ENCODE measurements around the gene ADARB2.

- TF ChIP-seq, protein P1, sequence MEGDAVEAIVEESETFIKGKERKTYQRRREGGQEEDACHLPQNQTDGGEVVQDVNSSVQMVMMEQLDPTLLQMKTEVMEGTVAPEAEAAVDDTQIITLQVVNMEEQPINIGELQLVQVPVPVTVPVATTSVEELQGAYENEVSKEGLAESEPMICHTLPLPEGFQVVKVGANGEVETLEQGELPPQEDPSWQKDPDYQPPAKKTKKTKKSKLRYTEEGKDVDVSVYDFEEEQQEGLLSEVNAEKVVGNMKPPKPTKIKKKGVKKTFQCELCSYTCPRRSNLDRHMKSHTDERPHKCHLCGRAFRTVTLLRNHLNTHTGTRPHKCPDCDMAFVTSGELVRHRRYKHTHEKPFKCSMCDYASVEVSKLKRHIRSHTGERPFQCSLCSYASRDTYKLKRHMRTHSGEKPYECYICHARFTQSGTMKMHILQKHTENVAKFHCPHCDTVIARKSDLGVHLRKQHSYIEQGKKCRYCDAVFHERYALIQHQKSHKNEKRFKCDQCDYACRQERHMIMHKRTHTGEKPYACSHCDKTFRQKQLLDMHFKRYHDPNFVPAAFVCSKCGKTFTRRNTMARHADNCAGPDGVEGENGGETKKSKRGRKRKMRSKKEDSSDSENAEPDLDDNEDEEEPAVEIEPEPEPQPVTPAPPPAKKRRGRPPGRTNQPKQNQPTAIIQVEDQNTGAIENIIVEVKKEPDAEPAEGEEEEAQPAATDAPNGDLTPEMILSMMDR (conservative IDR thresholded peaks at IDR 0.05; ENCODE audit: low read depth in 2 of 2): no peak
- TF ChIP-seq POLR2AphosphoS5 (IDR thresholded peaks at IDR 0.05; ENCODE audit: low read depth) (no peak), EZH2 (IDR thresholded peaks at IDR 0.05; ENCODE audit: low read depth, unreplicated experiment) (no peak), EZH2phosphoT487 (IDR thresholded peaks at IDR 0.05; ENCODE audit: unreplicated experiment) (no peak), REST (IDR thresholded peaks at IDR 0.05; ENCODE audit: unreplicated experiment) (no peak), ZNF331 (CRISPR knock-in tag; IDR thresholded peaks at IDR 0.05; ENCODE audit: low read depth) (no peak), CREB1 (CRISPR knock-in tag; IDR thresholded peaks at IDR 0.05; ENCODE audit: low read depth) (no peak), JUNB (IDR thresholded peaks at IDR 0.05; ENCODE audit: unreplicated experiment) (no peak), ZNF114 (CRISPR knock-in tag; IDR thresholded peaks at IDR 0.05) (no peak), NANOG (IDR thresholded peaks at IDR 0.05; ENCODE audit: borderline replicate concordance) (no peak), STAT1 (IDR thresholded peaks at IDR 0.05; ENCODE audit: unreplicated experiment) (no peak)
- TF ChIP-seq, protein P2, sequence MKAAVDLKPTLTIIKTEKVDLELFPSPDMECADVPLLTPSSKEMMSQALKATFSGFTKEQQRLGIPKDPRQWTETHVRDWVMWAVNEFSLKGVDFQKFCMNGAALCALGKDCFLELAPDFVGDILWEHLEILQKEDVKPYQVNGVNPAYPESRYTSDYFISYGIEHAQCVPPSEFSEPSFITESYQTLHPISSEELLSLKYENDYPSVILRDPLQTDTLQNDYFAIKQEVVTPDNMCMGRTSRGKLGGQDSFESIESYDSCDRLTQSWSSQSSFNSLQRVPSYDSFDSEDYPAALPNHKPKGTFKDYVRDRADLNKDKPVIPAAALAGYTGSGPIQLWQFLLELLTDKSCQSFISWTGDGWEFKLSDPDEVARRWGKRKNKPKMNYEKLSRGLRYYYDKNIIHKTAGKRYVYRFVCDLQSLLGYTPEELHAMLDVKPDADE (IDR thresholded peaks at IDR 0.05): no peak
- TF ChIP-seq, protein P3, sequence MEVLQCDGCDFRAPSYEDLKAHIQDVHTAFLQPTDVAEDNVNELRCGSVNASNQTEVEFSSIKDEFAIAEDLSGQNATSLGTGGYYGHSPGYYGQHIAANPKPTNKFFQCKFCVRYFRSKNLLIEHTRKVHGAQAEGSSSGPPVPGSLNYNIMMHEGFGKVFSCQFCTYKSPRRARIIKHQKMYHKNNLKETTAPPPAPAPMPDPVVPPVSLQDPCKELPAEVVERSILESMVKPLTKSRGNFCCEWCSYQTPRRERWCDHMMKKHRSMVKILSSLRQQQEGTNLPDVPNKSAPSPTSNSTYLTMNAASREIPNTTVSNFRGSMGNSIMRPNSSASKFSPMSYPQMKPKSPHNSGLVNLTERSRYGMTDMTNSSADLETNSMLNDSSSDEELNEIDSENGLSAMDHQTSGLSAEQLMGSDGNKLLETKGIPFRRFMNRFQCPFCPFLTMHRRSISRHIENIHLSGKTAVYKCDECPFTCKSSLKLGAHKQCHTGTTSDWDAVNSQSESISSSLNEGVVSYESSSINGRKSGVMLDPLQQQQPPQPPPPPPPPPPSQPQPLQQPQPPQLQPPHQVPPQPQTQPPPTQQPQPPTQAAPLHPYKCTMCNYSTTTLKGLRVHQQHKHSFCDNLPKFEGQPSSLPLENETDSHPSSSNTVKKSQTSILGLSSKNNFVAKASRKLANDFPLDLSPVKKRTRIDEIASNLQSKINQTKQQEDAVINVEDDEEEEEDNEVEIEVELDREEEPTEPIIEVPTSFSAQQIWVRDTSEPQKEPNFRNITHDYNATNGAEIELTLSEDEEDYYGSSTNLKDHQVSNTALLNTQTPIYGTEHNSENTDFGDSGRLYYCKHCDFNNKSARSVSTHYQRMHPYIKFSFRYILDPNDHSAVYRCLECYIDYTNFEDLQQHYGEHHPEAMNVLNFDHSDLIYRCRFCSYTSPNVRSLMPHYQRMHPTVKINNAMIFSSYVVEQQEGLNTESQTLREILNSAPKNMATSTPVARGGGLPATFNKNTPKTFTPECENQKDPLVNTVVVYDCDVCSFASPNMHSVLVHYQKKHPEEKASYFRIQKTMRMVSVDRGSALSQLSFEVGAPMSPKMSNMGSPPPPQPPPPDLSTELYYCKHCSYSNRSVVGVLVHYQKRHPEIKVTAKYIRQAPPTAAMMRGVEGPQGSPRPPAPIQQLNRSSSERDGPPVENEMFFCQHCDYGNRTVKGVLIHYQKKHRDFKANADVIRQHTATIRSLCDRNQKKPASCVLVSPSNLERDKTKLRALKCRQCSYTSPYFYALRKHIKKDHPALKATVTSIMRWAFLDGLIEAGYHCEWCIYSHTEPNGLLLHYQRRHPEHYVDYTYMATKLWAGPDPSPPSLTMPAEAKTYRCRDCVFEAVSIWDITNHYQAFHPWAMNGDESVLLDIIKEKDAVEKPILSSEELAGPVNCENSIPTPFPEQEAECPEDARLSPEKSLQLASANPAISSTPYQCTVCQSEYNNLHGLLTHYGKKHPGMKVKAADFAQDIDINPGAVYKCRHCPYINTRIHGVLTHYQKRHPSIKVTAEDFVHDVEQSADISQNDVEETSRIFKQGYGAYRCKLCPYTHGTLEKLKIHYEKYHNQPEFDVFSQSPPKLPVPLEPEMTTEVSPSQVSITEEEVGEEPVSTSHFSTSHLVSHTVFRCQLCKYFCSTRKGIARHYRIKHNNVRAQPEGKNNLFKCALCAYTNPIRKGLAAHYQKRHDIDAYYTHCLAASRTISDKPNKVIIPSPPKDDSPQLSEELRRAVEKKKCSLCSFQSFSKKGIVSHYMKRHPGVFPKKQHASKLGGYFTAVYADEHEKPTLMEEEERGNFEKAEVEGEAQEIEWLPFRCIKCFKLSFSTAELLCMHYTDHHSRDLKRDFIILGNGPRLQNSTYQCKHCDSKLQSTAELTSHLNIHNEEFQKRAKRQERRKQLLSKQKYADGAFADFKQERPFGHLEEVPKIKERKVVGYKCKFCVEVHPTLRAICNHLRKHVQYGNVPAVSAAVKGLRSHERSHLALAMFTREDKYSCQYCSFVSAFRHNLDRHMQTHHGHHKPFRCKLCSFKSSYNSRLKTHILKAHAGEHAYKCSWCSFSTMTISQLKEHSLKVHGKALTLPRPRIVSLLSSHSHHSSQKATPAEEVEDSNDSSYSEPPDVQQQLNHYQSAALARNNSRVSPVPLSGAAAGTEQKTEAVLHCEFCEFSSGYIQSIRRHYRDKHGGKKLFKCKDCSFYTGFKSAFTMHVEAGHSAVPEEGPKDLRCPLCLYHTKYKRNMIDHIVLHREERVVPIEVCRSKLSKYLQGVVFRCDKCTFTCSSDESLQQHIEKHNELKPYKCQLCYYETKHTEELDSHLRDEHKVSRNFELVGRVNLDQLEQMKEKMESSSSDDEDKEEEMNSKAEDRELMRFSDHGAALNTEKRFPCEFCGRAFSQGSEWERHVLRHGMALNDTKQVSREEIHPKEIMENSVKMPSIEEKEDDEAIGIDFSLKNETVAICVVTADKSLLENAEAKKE (CRISPR knock-in tag; IDR thresholded peaks at IDR 0.05): no peak
Observed at GRCh38 chr10:1529806-1530413, 207.4 kb downstream of the ADARB2 start.
